K562 (cell line): ENCODE measurements around the gene CNIH3. TPM values are rescaled to one million over a fixed set of nuclear protein-coding genes. Genes with fewer than 3 reads are reported as not detected.

Experiments used
- ATAC-seq: fragments of 200-7000 bp; cut with Tn5 transposase; 3 replicates; pipeline ENCODE4 v1.9.1; 2020; ENCODE audit warnings: moderate library complexity
- BruUV-seq: library from RNA; stranded (reverse); fragments of 400-500 nt; replicated peaks from 2 replicates; lab custom pipeline; 2021; lab: Mats Ljungman, UMichigan
- CTCF ChIA-PET: fragments of 300-600 bp; formaldehyde crosslinking; extraction: SDS; loops from one replicate; lab custom pipeline; 2021; ENCODE audit warnings: low intra/inter-chr PET ratio; lab: Yijun Ruan, JAX
- POLR2A ChIA-PET: fragments of 300-600, 350-650 bp; sonication (Branson Sonifier 250); formaldehyde crosslinking; extraction: SDS; loops from one replicate; lab custom pipeline; 2021; ENCODE audit warnings: antibody characterized with exemption, inconsistent platforms; lab: Yijun Ruan, JAX
- DNase-seq, 4 experiments: peaks; one replicate each; pipeline versions ENCODE4 v3.0.0 to v3.0.0-alpha.2; 2011 to 2018; ENCODE audit warnings: low spot score in 3 of 4, mixed read lengths in 3 of 4; ENCODE audit errors: extremely low read depth in 1 of 4
- FAIRE-seq: peaks from 2 replicates; lab custom pipeline; 2011; peaks lifted over from hg19 to GRCh38; lab: Jason Lieb, UNC
- H2AFZ ChIP-seq: 2 replicates; pipeline ENCODE4 v1.6.0; 2011; ENCODE audit warnings: low read depth, low read length, control low read depth, inconsistent platforms
- H3K27ac ChIP-seq: fragments of 200-600 bp; 3 replicates; pipeline ENCODE4 v1.8.0; 2011; ENCODE audit warnings: low read depth, mild to moderate bottlenecking, control low read depth, inconsistent platforms, low read length, moderate library complexity, mixed read lengths; ENCODE audit errors: extremely low read depth
- H3K27me3 ChIP-seq, 2 experiments: fragments of 300-600 bp in 1 of 2; 2 replicates in 1 of 2; 3 replicates in 1 of 2; pipeline versions ENCODE4 v1.6.0 to v1.8.0; 2011; ENCODE audit warnings: inconsistent platforms in 2 of 2, low read length in 2 of 2, mild to moderate bottlenecking in 1 of 2, mixed read lengths in 1 of 2, moderate library complexity in 1 of 2; ENCODE audit not compliant: control insufficient read depth in 2 of 2, insufficient read depth in 2 of 2
- H3K36me3 ChIP-seq: fragments of 300-600 bp; 3 replicates; pipeline ENCODE4 v1.8.0; 2011; ENCODE audit warnings: mild to moderate bottlenecking, low read length, inconsistent platforms; ENCODE audit not compliant: control insufficient read depth, insufficient read depth
- H3K4me1 ChIP-seq, 2 experiments: fragments of 200-600 bp in 1 of 2; replicated peaks in 1 of 2; 2 replicates in 1 of 2; 3 replicates in 1 of 2; pipeline versions ENCODE4 v1.5.1 to v1.8.0; 2011; ENCODE audit warnings: inconsistent platforms in 2 of 2, low read length in 2 of 2, mild to moderate bottlenecking in 1 of 2, mixed read lengths in 1 of 2, moderate library complexity in 1 of 2; ENCODE audit not compliant: control insufficient read depth in 2 of 2, insufficient read depth in 2 of 2
- H3K4me2 ChIP-seq: 2 replicates; pipeline ENCODE4 v1.6.1; 2011; ENCODE audit warnings: low read length, control low read depth, inconsistent platforms, mixed read lengths; ENCODE audit not compliant: insufficient read depth
- H3K4me3 ChIP-seq: fragments of 200-600 bp; sonication (generic), shearing (Covaris generic); 2 replicates; pipeline ENCODE4 v1.5.1; 2016; ENCODE audit warnings: control low read depth, inconsistent platforms
- H3K79me2 ChIP-seq: fragments of 200-600 bp; 3 replicates; pipeline ENCODE4 v1.8.0; 2011; ENCODE audit warnings: low read length, inconsistent platforms; ENCODE audit not compliant: control insufficient read depth, insufficient read depth
- H3K9ac ChIP-seq, 2 experiments: 2 replicates each; pipeline versions ENCODE4 v1.6.0 to v1.6.1; 2011; ENCODE audit warnings: low read depth in 2 of 2, low read length in 2 of 2, control low read depth in 1 of 2, inconsistent platforms in 1 of 2, mild to moderate bottlenecking in 1 of 2, mixed read lengths in 1 of 2; ENCODE audit not compliant: insufficient read depth in 1 of 2
- H3K9me1 ChIP-seq: one replicate; pipeline ENCODE4 v1.6.0; 2011; ENCODE audit warnings: inconsistent platforms, mild to moderate bottlenecking, low read length, moderate library complexity; ENCODE audit not compliant: control insufficient read depth, insufficient read depth
- H3K9me3 ChIP-seq: replicated peaks from 2 replicates; pipeline ENCODE4 v1.5.1; 2011; ENCODE audit warnings: low read depth, low read length, inconsistent platforms; ENCODE audit not compliant: control insufficient read depth, insufficient read depth
- H4K20me1 ChIP-seq: replicated peaks from 2 replicates; pipeline ENCODE4 v1.6.1; 2011; ENCODE audit warnings: low read length, inconsistent platforms, mixed read lengths; ENCODE audit not compliant: control insufficient read depth, insufficient read depth
- CBX8 ChIP-seq: fragments of 200-600 bp; sonication (generic); IDR thresholded peaks from 2 replicates; pipeline ENCODE4 v1.6.1; 2012; ENCODE audit warnings: borderline replicate concordance, mixed run types, low read depth, mild to moderate bottlenecking, moderate library complexity, mixed read lengths, low read length, control low read depth, inconsistent platforms; ENCODE audit not compliant: poor library complexity, severe bottlenecking; ENCODE audit errors: extremely low read depth
- CCNT2 ChIP-seq: IDR thresholded peaks from 2 replicates; pipeline ENCODE4 v1.6.1; 2011; ENCODE audit warnings: borderline replicate concordance, low read depth, mild to moderate bottlenecking, moderate library complexity, mixed read lengths, low read length; ENCODE audit not compliant: insufficient read length; ENCODE audit errors: extremely low read depth
- CHD4 ChIP-seq: fragments of 200-600 bp; sonication (generic); IDR thresholded peaks from 3 replicates; pipeline ENCODE4 v1.6.1; 2012; ENCODE audit warnings: low read depth, mild to moderate bottlenecking, mixed read lengths, low read length, inconsistent platforms; ENCODE audit not compliant: insufficient read depth, insufficient replicate concordance, poor library complexity, severe bottlenecking
- ETS2 ChIP-seq: IDR thresholded peaks from 2 replicates; pipeline ENCODE4 v1.6.1; 2016; ENCODE audit warnings: borderline replicate concordance, missing genetic modification characterization, mild to moderate bottlenecking, moderate library complexity, missing compliant biosample characterization; ENCODE audit not compliant: poor library complexity, severe bottlenecking
- HCFC1 ChIP-seq: IDR thresholded peaks from 2 replicates; pipeline ENCODE4 v1.6.1; 2012; ENCODE audit warnings: low read depth, low read length, improper control_type of control experiment
- MCM5 ChIP-seq: fragments of 450-650 bp; IDR thresholded peaks from 2 replicates; pipeline ENCODE4 v1.6.1; 2016; ENCODE audit warnings: low read depth
- RAD51 ChIP-seq: fragments of 450-650 bp; IDR thresholded peaks from 2 replicates; pipeline ENCODE4 v1.7.1; 2016; ENCODE audit warnings: low read depth, mild to moderate bottlenecking, borderline replicate concordance
- SMARCA5 ChIP-seq: fragments of 450-650 bp; IDR thresholded peaks from 2 replicates; pipeline ENCODE4 v1.6.1; 2016
- YY1 ChIP-seq, 3 experiments: IDR thresholded peaks; 2 replicates each; pipeline ENCODE4 v1.6.1; 2011; ENCODE audit warnings: low read length in 2 of 3, mild to moderate bottlenecking in 2 of 3, moderate library complexity in 2 of 3, borderline replicate concordance in 1 of 3, control low read depth in 1 of 3, low read depth in 1 of 3; ENCODE audit not compliant: insufficient read depth in 3 of 3, insufficient replicate concordance in 2 of 3, control insufficient read depth in 1 of 3, insufficient read length in 1 of 3; ENCODE audit errors: extremely low read depth in 1 of 3
- ZNF512 ChIP-seq: IDR thresholded peaks from 2 replicates; pipeline ENCODE4 v1.6.1; 2016; ENCODE audit warnings: missing genetic modification characterization, missing compliant biosample characterization
- WGBS: fragments of 100-300 bp; shearing (Covaris generic); methylation state at CpG from one replicate; pipeline ENCODE4 v1.1.6; 2016; ENCODE audit warnings: low coverage, mixed read lengths; ENCODE audit not compliant: insufficient coverage; ENCODE audit errors: missing lambda C conversion rate; 5-methylcytosine and 5-hydroxymethylcytosine counted together
- in situ Hi-C: fragments of 300-500 bp; cut with MboI; formaldehyde crosslinking; loops from 4 replicates; pipeline ENCODE4 v1.15.0; 2018; ENCODE audit warnings: inconsistent platforms, mixed read lengths
- intact Hi-C: fragments of 100-400 bp; cut with micrococcal nuclease; formaldehyde crosslinking; loops from 2 replicates; pipeline ENCODE4 v1.14.2; 2022
- polyA plus RNA-seq, 8 experiments: library from polyadenylated mRNA; depleted of rRNA in 4 of 8; stranded (reverse) in 5 of 8; unstranded in 3 of 8; fragments of >200 nt; fragmentation: Nextera tagmentation in 2 of 8; fragmentation: Illumina TruSeq in 1 of 8; extraction: Ambion mirVana in 2 of 8; extraction: Trizol in 1 of 8; gene quantifications; 2 replicates each; pipeline versions ENCODE4 v1.2.1 to v1.2.3, GENCODE V29; 2011 to 2014; ENCODE audit warnings: inconsistent platforms in 1 of 8, missing spikeins in 1 of 8
- total RNA-seq, 7 experiments: library from RNA; depleted of rRNA in 6 of 7; stranded (reverse); fragments of >200 nt in 6 of 7; fragmentation: Illumina TruSeq in 2 of 7; extraction: Trizol in 2 of 7; gene quantifications; 2 replicates each; pipeline versions ENCODE4 v1.2.1 to v1.2.3, GENCODE V29; 2011 to 2021; ENCODE audit warnings: low replicate concordance in 1 of 7
- TF ChIP-seq, protein P1 (sequence below): sonication (generic); formaldehyde crosslinking; IDR thresholded peaks from 2 replicates; pipeline ENCODE4 v1.8.0; 2023; ENCODE audit warnings: mild to moderate bottlenecking, missing genetic modification reagents
- TF ChIP-seq, protein P2 (sequence below): fragments of 200-400 bp; formaldehyde crosslinking; IDR thresholded peaks from 2 replicates; pipeline ENCODE4 v1.6.1; 2017; ENCODE audit warnings: mild to moderate bottlenecking, low read depth, low read length, moderate library complexity

Gene CNIH3
- total and polyA plus RNA-seq, 9 of the 15 experiments (the other 6 are each of a cell fraction or from before 2014, with no cell fraction given): 0.14 to 1.8 (median 0.79) TPM

DNA sequence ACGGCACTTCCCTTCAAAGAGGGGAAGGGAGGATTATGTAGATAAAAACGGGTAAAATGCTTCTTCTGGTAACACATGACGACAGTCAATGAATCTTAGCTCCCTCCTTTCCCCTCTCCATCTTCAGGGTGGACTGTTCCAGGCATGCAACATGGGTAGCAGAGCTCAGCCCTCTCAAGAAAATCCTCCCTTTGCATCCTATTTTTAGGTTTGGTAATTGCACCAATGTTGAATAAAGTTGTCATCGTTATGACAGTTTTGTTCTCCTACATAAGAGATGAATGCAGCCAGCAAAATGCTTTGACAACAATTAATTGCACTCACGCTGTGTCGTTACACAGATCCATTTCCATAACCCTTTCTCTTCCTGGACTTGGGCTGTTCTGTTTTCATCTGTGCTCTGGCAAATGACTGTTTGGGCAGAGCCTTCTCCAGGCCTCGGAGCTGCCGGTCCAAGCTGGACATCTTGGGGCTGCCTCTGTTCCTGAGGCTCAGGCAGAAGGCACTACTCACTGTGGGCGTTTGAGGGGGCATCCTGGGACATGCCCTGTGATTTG lies 127.6 kb downstream of the CNIH3 start:
- Histone ChIP-seq H3K4me1 (no peaks in the 10 kb centered on the region), H3K9ac (no peak overlapping the region), H3K36me3 (no peaks in the 10 kb centered on the region), H2AFZ (no peak overlapping the region), H3K4me2 (no peak overlapping the region), H3K9me1 (no peaks in the 10 kb centered on the region), H4K20me1 (no peaks in the 10 kb centered on the region; the same call in 1 of the 2 replicates), H3K79me2 (no peaks in the 10 kb centered on the region), H3K27me3 (peaks cover 9 to 42% of the 10 kb centered on the region in 2 experiments; a peak in 4 of 5 replicates), H3K9me3 (no peaks in the 10 kb centered on the region), H3K27ac (no peak overlapping the region), H3K4me3 (no peak overlapping the region)
- ATAC-seq: no peak
- intact Hi-C loops: no loop called here
- BruUV-seq: no TSS peak
- FAIRE-seq: no peak
- ChIA-PET CTCF (no interaction called here), POLR2A (interaction anchor here (0.6 kb wide), 1 partner anchor 70 kb away, joined by 4 read pairs; no protein-coding TSS in a partner anchor)
- DNase-seq: no peak
- in situ Hi-C loops: no loop called here
- under 1% methylated on average over 9 of the region's 9 CpGs for WGBS
- TF ChIP-seq RAD51: no peak
- TF ChIP-seq CBX8: no peak
- TF ChIP-seq HCFC1: no peak
- no peak for TF ChIP-seq CHD4
- TF ChIP-seq, protein P1, sequence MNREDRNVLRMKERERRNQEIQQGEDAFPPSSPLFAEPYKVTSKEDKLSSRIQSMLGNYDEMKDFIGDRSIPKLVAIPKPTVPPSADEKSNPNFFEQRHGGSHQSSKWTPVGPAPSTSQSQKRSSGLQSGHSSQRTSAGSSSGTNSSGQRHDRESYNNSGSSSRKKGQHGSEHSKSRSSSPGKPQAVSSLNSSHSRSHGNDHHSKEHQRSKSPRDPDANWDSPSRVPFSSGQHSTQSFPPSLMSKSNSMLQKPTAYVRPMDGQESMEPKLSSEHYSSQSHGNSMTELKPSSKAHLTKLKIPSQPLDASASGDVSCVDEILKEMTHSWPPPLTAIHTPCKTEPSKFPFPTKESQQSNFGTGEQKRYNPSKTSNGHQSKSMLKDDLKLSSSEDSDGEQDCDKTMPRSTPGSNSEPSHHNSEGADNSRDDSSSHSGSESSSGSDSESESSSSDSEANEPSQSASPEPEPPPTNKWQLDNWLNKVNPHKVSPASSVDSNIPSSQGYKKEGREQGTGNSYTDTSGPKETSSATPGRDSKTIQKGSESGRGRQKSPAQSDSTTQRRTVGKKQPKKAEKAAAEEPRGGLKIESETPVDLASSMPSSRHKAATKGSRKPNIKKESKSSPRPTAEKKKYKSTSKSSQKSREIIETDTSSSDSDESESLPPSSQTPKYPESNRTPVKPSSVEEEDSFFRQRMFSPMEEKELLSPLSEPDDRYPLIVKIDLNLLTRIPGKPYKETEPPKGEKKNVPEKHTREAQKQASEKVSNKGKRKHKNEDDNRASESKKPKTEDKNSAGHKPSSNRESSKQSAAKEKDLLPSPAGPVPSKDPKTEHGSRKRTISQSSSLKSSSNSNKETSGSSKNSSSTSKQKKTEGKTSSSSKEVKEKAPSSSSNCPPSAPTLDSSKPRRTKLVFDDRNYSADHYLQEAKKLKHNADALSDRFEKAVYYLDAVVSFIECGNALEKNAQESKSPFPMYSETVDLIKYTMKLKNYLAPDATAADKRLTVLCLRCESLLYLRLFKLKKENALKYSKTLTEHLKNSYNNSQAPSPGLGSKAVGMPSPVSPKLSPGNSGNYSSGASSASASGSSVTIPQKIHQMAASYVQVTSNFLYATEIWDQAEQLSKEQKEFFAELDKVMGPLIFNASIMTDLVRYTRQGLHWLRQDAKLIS (CRISPR knock-in tag): no peak
- TF ChIP-seq, protein P2, sequence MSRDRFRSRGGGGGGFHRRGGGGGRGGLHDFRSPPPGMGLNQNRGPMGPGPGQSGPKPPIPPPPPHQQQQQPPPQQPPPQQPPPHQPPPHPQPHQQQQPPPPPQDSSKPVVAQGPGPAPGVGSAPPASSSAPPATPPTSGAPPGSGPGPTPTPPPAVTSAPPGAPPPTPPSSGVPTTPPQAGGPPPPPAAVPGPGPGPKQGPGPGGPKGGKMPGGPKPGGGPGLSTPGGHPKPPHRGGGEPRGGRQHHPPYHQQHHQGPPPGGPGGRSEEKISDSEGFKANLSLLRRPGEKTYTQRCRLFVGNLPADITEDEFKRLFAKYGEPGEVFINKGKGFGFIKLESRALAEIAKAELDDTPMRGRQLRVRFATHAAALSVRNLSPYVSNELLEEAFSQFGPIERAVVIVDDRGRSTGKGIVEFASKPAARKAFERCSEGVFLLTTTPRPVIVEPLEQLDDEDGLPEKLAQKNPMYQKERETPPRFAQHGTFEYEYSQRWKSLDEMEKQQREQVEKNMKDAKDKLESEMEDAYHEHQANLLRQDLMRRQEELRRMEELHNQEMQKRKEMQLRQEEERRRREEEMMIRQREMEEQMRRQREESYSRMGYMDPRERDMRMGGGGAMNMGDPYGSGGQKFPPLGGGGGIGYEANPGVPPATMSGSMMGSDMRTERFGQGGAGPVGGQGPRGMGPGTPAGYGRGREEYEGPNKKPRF: no peak
- TF ChIP-seq ZNF512: no peak
- TF ChIP-seq MCM5: no peak
- TF ChIP-seq CCNT2: no peak
- TF ChIP-seq YY1 (IDR thresholded peaks at IDR 0.05; ENCODE audit: borderline replicate concordance in 1 of 3, control insufficient read depth in 1 of 3, extremely low read depth in 1 of 3, insufficient read depth in 3 of 3, insufficient read length in 1 of 3, insufficient replicate concordance in 2 of 3, low read depth in 1 of 3, low read length in 2 of 3): no peak
- TF ChIP-seq SMARCA5: no peak
- no peak for TF ChIP-seq ETS2
